G401 (cell line): ENCODE results near the gene AGBL4. TPM values are rescaled to one million over a fixed set of nuclear protein-coding genes. Genes with fewer than 3 reads are reported as not detected.

ENCODE experiments used
- DNase-seq: peaks from one replicate; pipeline ENCODE4 v3.0.0-alpha.2; 2015; ENCODE audit warnings: low spot score
- in situ Hi-C: cut with HindIII; loops from 2 replicates; pipeline ENCODE4 v1.10.0; 2016; ENCODE audit warnings: low sequenced_read_pairs, mixed read lengths
- total RNA-seq: library from RNA; depleted of rRNA; stranded (reverse); fragments of >200 nt; shearing (Covaris generic); gene quantifications from 2 replicates; pipeline ENCODE4 v1.2.3, GENCODE V29; 2014

Gene AGBL4
- total RNA-seq, 1 experiment from 2014 or later: not detected

- no peak for DNase-seq
- in situ Hi-C loops: no loop called here
Observed at GRCh38 chr1:48878191-48878940, 1145.4 kb downstream of the AGBL4 start.

- in situ Hi-C loops: no loop called here
- no peak for DNase-seq
Observed at GRCh38 chr1:48876330-48876785, 1147.4 kb downstream of the AGBL4 start.

GRCh38 chr1:48875552-48876329, 1148.0 kb downstream of the AGBL4 start:
- DNase-seq: no peak

GRCh38 chr1:48873944-48874343, 1149.8 kb downstream of the AGBL4 start:
- DNase-seq: no peak
- in situ Hi-C loops: no loop called here

More at GRCh38 chr1:48875552-48876329, 1148.0 kb downstream of the AGBL4 start:
- in situ Hi-C loops: no loop called here

- in situ Hi-C loops: no loop called here
Observed at GRCh38 chr1:48870596-48870995, 1153.2 kb downstream of the AGBL4 start.

GRCh38 chr1:48869116-48869893, 1154.4 kb downstream of the AGBL4 start:
- DNase-seq: peak; percentile 6
- in situ Hi-C loops: no loop called here

More at GRCh38 chr1:48870596-48870995, 1153.2 kb downstream of the AGBL4 start:
- no peak for DNase-seq

- no peak for DNase-seq
- in situ Hi-C loops: no loop called here
Observed at GRCh38 chr1:48864913-48865312, 1158.8 kb downstream of the AGBL4 start.

- in situ Hi-C loops: no loop called here
- no peak for DNase-seq
Observed at GRCh38 chr1:48859456-48859855, 1164.3 kb downstream of the AGBL4 start.

GRCh38 chr1:48858200-48858920, 1165.4 kb downstream of the AGBL4 start:
- no peak for DNase-seq
- in situ Hi-C loops: no loop called here

GRCh38 chr1:48853006-48853405, 1170.7 kb downstream of the AGBL4 start:
- in situ Hi-C loops: no loop called here
- no peak for DNase-seq

GRCh38 chr1:48851638-48852037, 1172.1 kb downstream of the AGBL4 start:
- in situ Hi-C loops: no loop called here
- DNase-seq: peak; percentile 10

GRCh38 chr1:48848035-48848434, 1175.7 kb downstream of the AGBL4 start:
- DNase-seq: no peak
- in situ Hi-C loops: no loop called here

- DNase-seq: no peak
- in situ Hi-C loops: no loop called here
Observed at GRCh38 chr1:48846441-48846840, 1177.3 kb downstream of the AGBL4 start.

- in situ Hi-C loops: no loop called here
- no peak for DNase-seq
Observed at GRCh38 chr1:48844187-48844586, 1179.6 kb downstream of the AGBL4 start.

- in situ Hi-C loops: no loop called here
- no peak for DNase-seq
Observed at GRCh38 chr1:48841966-48842365, 1181.8 kb downstream of the AGBL4 start.

- in situ Hi-C loops: no loop called here
- no peak for DNase-seq
Observed at GRCh38 chr1:48841461-48841860, 1182.3 kb downstream of the AGBL4 start.

GRCh38 chr1:48831120-48831978, 1192.4 kb downstream of the AGBL4 start:
- DNase-seq: no peak
- in situ Hi-C loops: no loop called here

- no peak for DNase-seq
- in situ Hi-C loops: no loop called here
Observed at GRCh38 chr1:48830715-48831114, 1193.0 kb downstream of the AGBL4 start.
